Osteoblast (primary cell): Measurements from ENCODE around the gene DPP6. TPM values are rescaled to one million over a fixed set of nuclear protein-coding genes. Genes with fewer than 3 reads are reported as not detected.

Source experiments
- DNase-seq: peaks from one replicate; pipeline ENCODE4 v3.0.0; 2011; ENCODE audit warnings: low spot score, mixed read lengths; ENCODE audit not compliant: insufficient read length; ENCODE audit errors: missing footprints
- H2AFZ ChIP-seq: 2 replicates; pipeline ENCODE4 v1.6.0; 2011; ENCODE audit warnings: mild to moderate bottlenecking, low read length
- H3K27ac ChIP-seq: 2 replicates; pipeline ENCODE4 v1.5.1; 2011; ENCODE audit warnings: mild to moderate bottlenecking, low read depth, low read length, moderate library complexity
- H3K27me3 ChIP-seq: 2 replicates; pipeline ENCODE4 v1.6.0; 2012; ENCODE audit warnings: mild to moderate bottlenecking, control low read depth, inconsistent platforms, low read length, moderate library complexity; ENCODE audit not compliant: insufficient read depth
- H3K36me3 ChIP-seq: 2 replicates; pipeline ENCODE4 v1.5.1; 2011; ENCODE audit warnings: mild to moderate bottlenecking, low read length, control low read depth, moderate library complexity; ENCODE audit not compliant: insufficient read depth
- H3K4me1 ChIP-seq: 2 replicates; pipeline ENCODE4 v1.5.1; 2011; ENCODE audit warnings: mild to moderate bottlenecking, low read length, control low read depth, moderate library complexity; ENCODE audit not compliant: insufficient read depth
- H3K4me2 ChIP-seq: 2 replicates; pipeline ENCODE4 v1.6.0; 2011; ENCODE audit warnings: mild to moderate bottlenecking, low read length; ENCODE audit not compliant: insufficient read depth
- H3K4me3 ChIP-seq: fragments of 200-600 bp; sonication (generic); 3 replicates; pipeline ENCODE4 v1.5.1; 2012; ENCODE audit warnings: mild to moderate bottlenecking, low read length, inconsistent platforms; ENCODE audit not compliant: insufficient read depth
- H3K79me2 ChIP-seq: 2 replicates; pipeline ENCODE4 v1.6.0; 2012; ENCODE audit warnings: mild to moderate bottlenecking, low read length, control low read depth, inconsistent platforms; ENCODE audit not compliant: insufficient read depth
- H3K9me3 ChIP-seq: 2 replicates; pipeline ENCODE4 v1.5.1; 2011; ENCODE audit warnings: low read depth, low read length, control low read depth
- H4K20me1 ChIP-seq: 2 replicates; pipeline ENCODE4 v1.6.0; 2012; ENCODE audit warnings: mild to moderate bottlenecking, low read length, control low read depth; ENCODE audit not compliant: insufficient read depth
- total RNA-seq: library from RNA; depleted of rRNA; stranded (reverse); fragments of >200 nt; gene quantifications from 2 replicates; pipeline ENCODE4 v1.2.3, GENCODE V29; 2012
- TF ChIP-seq, protein P1 (sequence below): IDR thresholded peaks from 2 replicates; pipeline ENCODE4 v1.5.1; 2011; ENCODE audit warnings: mild to moderate bottlenecking, low read depth, low read length, moderate library complexity; ENCODE audit errors: extremely low read depth

Gene DPP6
- total RNA-seq, 1 donor = not detected

DNA sequence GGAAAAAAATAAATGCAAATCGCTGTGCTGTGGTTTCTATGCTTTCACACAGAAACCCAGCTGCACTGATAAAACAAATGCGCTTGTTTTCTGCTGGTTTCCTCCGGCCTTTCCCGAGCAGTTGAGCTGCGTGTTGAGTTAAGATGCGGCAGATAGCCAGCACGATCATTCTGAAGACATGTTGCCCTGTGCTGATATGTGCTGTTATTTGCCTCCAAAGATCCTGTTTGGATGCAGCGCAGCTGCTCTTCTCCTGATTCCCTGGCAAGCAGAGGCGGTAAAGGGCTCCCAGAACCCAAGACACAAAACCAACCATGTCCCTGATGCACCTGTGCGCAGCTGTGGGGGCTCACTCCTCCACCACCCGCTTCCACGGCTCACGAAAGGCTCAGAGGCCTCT is 725.3 kb downstream of the DPP6 start:
- Histone ChIP-seq H2AFZ (no peak overlapping the region), H3K27me3 (no peaks in the 10 kb centered on the region), H3K4me2 (no peak overlapping the region), H3K9me3 (no peaks in the 10 kb centered on the region), H4K20me1 (no peaks in the 10 kb centered on the region), H3K79me2 (no peaks in the 10 kb centered on the region), H3K36me3 (no peaks in the 10 kb centered on the region), H3K4me1 (no peaks in the 10 kb centered on the region), H3K27ac (no peak overlapping the region), H3K4me3 (no peak overlapping the region)
- TF ChIP-seq, protein P1, sequence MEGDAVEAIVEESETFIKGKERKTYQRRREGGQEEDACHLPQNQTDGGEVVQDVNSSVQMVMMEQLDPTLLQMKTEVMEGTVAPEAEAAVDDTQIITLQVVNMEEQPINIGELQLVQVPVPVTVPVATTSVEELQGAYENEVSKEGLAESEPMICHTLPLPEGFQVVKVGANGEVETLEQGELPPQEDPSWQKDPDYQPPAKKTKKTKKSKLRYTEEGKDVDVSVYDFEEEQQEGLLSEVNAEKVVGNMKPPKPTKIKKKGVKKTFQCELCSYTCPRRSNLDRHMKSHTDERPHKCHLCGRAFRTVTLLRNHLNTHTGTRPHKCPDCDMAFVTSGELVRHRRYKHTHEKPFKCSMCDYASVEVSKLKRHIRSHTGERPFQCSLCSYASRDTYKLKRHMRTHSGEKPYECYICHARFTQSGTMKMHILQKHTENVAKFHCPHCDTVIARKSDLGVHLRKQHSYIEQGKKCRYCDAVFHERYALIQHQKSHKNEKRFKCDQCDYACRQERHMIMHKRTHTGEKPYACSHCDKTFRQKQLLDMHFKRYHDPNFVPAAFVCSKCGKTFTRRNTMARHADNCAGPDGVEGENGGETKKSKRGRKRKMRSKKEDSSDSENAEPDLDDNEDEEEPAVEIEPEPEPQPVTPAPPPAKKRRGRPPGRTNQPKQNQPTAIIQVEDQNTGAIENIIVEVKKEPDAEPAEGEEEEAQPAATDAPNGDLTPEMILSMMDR = no peak
- DNase-seq = no peak

DNA sequence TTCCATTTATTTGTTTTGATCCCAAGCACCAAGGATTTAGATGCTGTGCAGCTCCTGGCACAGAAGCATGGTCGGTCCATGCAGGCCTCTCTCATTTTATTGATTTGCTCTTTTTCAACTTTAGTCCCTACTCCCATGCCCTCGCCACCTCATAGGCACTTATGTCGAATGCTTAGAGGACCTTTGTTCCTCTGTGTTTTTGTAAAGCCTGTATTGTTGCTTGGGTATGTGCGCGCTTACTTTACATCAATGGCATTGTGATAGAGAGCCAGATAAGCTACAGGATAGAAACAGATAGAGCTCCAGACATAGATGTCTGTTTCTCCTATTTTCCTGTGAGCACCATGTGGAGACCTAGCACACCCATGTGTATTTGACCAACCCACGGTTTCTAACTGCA is 725.7 kb downstream of the DPP6 start:
- Histone ChIP-seq H3K79me2 (no peaks in the 10 kb centered on the region), H3K4me2 (no peak overlapping the region), H3K4me1 (no peaks in the 10 kb centered on the region), H3K27ac (no peak overlapping the region), H2AFZ (no peak overlapping the region), H3K27me3 (no peaks in the 10 kb centered on the region), H3K9me3 (no peaks in the 10 kb centered on the region), H3K4me3 (no peak overlapping the region), H3K36me3 (no peaks in the 10 kb centered on the region), H4K20me1 (no peaks in the 10 kb centered on the region)
- TF ChIP-seq, protein P1 = no peak
- no peak for DNase-seq

DNA sequence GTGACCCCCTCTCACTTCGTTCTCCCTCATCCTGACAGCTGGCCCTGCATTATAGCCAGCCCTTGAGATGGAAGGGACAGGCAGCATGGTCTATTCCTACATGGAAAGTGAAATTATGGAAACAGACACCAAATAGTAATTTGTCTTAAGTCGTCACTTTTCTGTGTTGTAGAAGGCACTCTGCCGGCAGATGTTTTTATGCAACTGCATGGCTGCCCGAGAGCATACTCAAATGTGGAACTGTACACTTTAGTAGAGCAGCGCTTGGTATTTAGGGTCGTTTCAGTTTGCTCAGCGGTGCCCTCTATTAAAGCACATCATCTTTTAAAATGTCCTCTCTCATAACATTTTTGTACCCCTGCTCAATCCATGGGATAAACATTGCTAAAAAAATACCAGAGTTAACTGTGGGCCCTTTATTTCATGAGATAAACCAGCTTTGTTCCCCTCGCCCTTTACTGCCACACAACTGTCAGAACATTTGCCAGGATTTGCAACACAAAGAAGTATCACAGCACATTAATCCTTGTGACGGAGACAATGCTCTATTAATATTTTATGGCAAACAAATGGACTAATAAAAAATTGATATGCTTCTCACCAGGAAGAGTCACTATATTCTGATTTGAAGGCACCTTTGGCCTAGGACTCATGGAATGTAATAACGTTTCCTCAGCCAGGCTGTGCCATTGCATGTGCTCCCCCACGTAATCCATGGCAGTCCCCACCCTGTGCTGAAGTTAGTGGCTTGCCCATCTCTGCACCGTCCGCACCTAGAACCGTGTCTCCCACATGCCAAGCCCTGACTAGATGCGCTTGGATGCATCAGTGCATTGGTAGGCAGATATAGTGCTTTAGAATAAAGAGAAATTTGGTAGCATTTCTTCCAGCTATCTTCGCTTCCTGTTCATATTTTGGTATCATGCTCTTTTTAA is 729.4 kb downstream of the DPP6 start:
- H3K9me3 ChIP-seq = no peaks in the 10 kb centered on the region

More for the DNA sequence above, 729.4 kb downstream of the DPP6 start:
- no peak overlapping the region for H3K4me3 ChIP-seq
- DNase-seq = no peak
- no peak overlapping the region for H3K27ac ChIP-seq
- H3K79me2 ChIP-seq = no peaks in the 10 kb centered on the region
- H3K4me1 ChIP-seq = no peaks in the 10 kb centered on the region
- no peaks in the 10 kb centered on the region for H4K20me1 ChIP-seq
- no peak overlapping the region for H2AFZ ChIP-seq
- H3K4me2 ChIP-seq = no peak overlapping the region
- no peaks in the 10 kb centered on the region for H3K27me3 ChIP-seq
- TF ChIP-seq, protein P1 = no peak
- H3K36me3 ChIP-seq = no peaks in the 10 kb centered on the region
